Panc1 (cell line): ENCODE results near the gene SYNC.

Source experiments
- CTCF ChIP-seq: fragments of 450-650 bp; IDR thresholded peaks from 2 replicates; pipeline ENCODE4 v1.5.1; 2017; ENCODE audit warnings: mild to moderate bottlenecking
- POLR2AphosphoS5 ChIP-seq: IDR thresholded peaks from 2 replicates; pipeline ENCODE4 v1.6.1; 2012; ENCODE audit warnings: mild to moderate bottlenecking, low read depth, low read length, moderate library complexity
- REST ChIP-seq, 2 experiments: IDR thresholded peaks; 2 replicates each; pipeline ENCODE4 v1.6.1; 2011 to 2012; ENCODE audit warnings: low read depth in 2 of 2, control low read depth in 1 of 2, low read length in 1 of 2, mild to moderate bottlenecking in 1 of 2, moderate library complexity in 1 of 2; ENCODE audit not compliant: insufficient read depth in 1 of 2
- SIN3A ChIP-seq: IDR thresholded peaks from 2 replicates; pipeline ENCODE4 v1.6.1; 2012; ENCODE audit warnings: low read depth, mild to moderate bottlenecking, low read length, moderate library complexity, borderline replicate concordance; ENCODE audit not compliant: insufficient read depth
- TCF7L2 ChIP-seq: IDR thresholded peaks from 2 replicates; pipeline ENCODE4 v1.6.1; 2011; ENCODE audit warnings: mild to moderate bottlenecking, low read depth, low read length, inconsistent platforms

DNA sequence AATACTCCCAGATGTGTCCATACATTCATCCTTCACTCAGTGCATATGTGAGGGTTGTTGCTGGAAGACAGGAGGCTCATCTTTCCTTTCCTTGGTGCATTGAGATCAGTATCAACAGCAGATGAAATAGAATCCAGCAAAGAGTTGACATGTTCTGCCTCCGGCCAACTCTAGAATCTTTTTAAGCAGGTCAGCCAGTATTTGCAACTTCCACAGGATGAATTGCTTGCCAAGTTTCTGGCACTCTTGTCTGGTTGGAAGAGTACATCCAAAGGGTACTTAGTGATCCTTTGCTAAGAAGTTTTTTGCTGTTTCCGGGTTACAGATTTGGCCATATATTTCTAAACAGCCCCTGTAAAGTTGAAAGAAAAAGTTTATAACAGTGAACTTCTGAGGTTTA is 21.1 kb downstream of the SYNC start:
- no peak for TF ChIP-seq CTCF
- TF ChIP-seq SIN3A, result no peak
- no peak for TF ChIP-seq POLR2AphosphoS5
- no peak for TF ChIP-seq REST (IDR thresholded peaks at IDR 0.05; ENCODE audit: insufficient read depth in 1 of 2, low read depth in 2 of 2, low read length in 1 of 2)
- no peak for TF ChIP-seq TCF7L2
